Liver (tissue), 9 donors: ENCODE measurements around the gene RIMS3. TPM values are rescaled to one million over a fixed set of nuclear protein-coding genes. Genes with fewer than 3 reads are reported as not detected.
A peak's percentile ranks its signal among the peaks of the same experiment; 100 is the strongest.

Source experiments
- DNase-seq: peaks from one replicate; pipeline ENCODE4 v3.0.0-alpha.2; 2017; ENCODE audit warnings: low spot score
- H3K27ac ChIP-seq, 2 donors: one replicate each; pipeline ENCODE4 v1.7.0; 2013; ENCODE audit warnings: inconsistent platforms in 2 of 2, low read length in 2 of 2, control low read depth in 1 of 2, low read depth in 1 of 2, mild to moderate bottlenecking in 1 of 2
- H3K27me3 ChIP-seq, 4 donors: one replicate each; pipeline versions ENCODE4 v1.6.1 to v1.7.0; 2013; ENCODE audit warnings: low read length in 3 of 4, inconsistent platforms in 1 of 4, mild to moderate bottlenecking in 1 of 4, moderate library complexity in 1 of 4; ENCODE audit not compliant: control insufficient read depth in 4 of 4, insufficient read depth in 4 of 4
- H3K36me3 ChIP-seq, 4 donors: one replicate each; pipeline versions ENCODE4 v1.6.1 to v1.7.0; 2013; ENCODE audit warnings: low read length in 3 of 4, mild to moderate bottlenecking in 3 of 4, low read depth in 1 of 4, moderate library complexity in 1 of 4; ENCODE audit not compliant: control insufficient read depth in 4 of 4, insufficient read depth in 3 of 4
- H3K4me1 ChIP-seq, 4 donors: one replicate each; pipeline versions ENCODE4 v1.6.1 to v1.7.0; 2013; ENCODE audit warnings: low read length in 3 of 4, mild to moderate bottlenecking in 3 of 4, moderate library complexity in 1 of 4; ENCODE audit not compliant: control insufficient read depth in 4 of 4, insufficient read depth in 4 of 4
- H3K4me3 ChIP-seq, 3 donors: one replicate each; pipeline versions ENCODE4 v1.6.1 to v1.7.0; 2013; ENCODE audit warnings: low read length in 3 of 3, control low read depth in 1 of 3, low read depth in 1 of 3, mild to moderate bottlenecking in 1 of 3
- H3K9ac ChIP-seq, 2 donors: one replicate each; pipeline ENCODE4 v1.7.0; 2013; ENCODE audit warnings: low read length in 2 of 2, mild to moderate bottlenecking in 2 of 2, moderate library complexity in 2 of 2, control low read depth in 1 of 2, low read depth in 1 of 2
- H3K9me3 ChIP-seq, 4 donors: one replicate each; pipeline versions ENCODE4 v1.6.1 to v1.7.0; 2013; ENCODE audit warnings: low read length in 3 of 4; ENCODE audit not compliant: control insufficient read depth in 4 of 4
- EGR1 ChIP-seq, 2 donors: IDR thresholded peaks; 2 replicates each; pipeline ENCODE4 v1.6.1; 2016 to 2018; ENCODE audit warnings: antibody characterized with exemption in 2 of 2, low read depth in 2 of 2
- FOXA1 ChIP-seq: IDR thresholded peaks from 2 replicates; pipeline ENCODE4 v1.6.1; 2016; ENCODE audit warnings: antibody characterized with exemption
- FOXA2 ChIP-seq: IDR thresholded peaks from 2 replicates; pipeline ENCODE4 v1.6.1; 2016; ENCODE audit warnings: antibody characterized with exemption
- GABPA ChIP-seq, 2 donors: IDR thresholded peaks in 1 of 2; conservative IDR thresholded peaks in 1 of 2; 2 replicates each; pipeline ENCODE4 v1.6.1; 2016; ENCODE audit warnings: antibody characterized with exemption in 2 of 2, mild to moderate bottlenecking in 1 of 2, moderate library complexity in 1 of 2
- HNF4A ChIP-seq, 2 donors: conservative IDR thresholded peaks; 2 replicates each; pipeline ENCODE4 v1.6.1; 2016; ENCODE audit warnings: antibody characterized with exemption in 2 of 2, mild to moderate bottlenecking in 2 of 2
- HNF4G ChIP-seq: IDR thresholded peaks from 2 replicates; pipeline ENCODE4 v1.6.1; 2016; ENCODE audit warnings: antibody characterized with exemption
- JUND ChIP-seq, 2 donors: IDR thresholded peaks; 2 replicates each; pipeline ENCODE4 v1.6.1; 2016; ENCODE audit warnings: antibody characterized with exemption in 2 of 2
- NR2F2 ChIP-seq: IDR thresholded peaks from 2 replicates; pipeline ENCODE4 v1.6.1; 2016; ENCODE audit warnings: antibody characterized with exemption
- RAD21 ChIP-seq, 2 donors: IDR thresholded peaks; 2 replicates each; pipeline ENCODE4 v1.6.1; 2016; ENCODE audit warnings: antibody characterized with exemption in 2 of 2, mild to moderate bottlenecking in 2 of 2
- RXRA ChIP-seq, 2 donors: IDR thresholded peaks; 2 replicates each; pipeline ENCODE4 v1.6.1; 2017 to 2018; ENCODE audit warnings: antibody characterized with exemption in 2 of 2, mild to moderate bottlenecking in 1 of 2
- SP1 ChIP-seq: IDR thresholded peaks from 2 replicates; pipeline ENCODE4 v1.6.1; 2018; ENCODE audit warnings: antibody characterized with exemption, mild to moderate bottlenecking
- TAF1 ChIP-seq: conservative IDR thresholded peaks from 2 replicates; pipeline ENCODE4 v1.6.1; 2016; ENCODE audit warnings: antibody characterized with exemption, mild to moderate bottlenecking
- YY1 ChIP-seq: IDR thresholded peaks from 2 replicates; pipeline ENCODE4 v1.6.1; 2016; ENCODE audit warnings: antibody characterized with exemption, mild to moderate bottlenecking
- WGBS: extraction: QIAGEN DNeasy Blood & Tissue Kit; methylation state at CpG from one replicate; pipeline ENCODE4 v1.1.7; 2013; 5-methylcytosine and 5-hydroxymethylcytosine counted together
- polyA plus RNA-seq, 2 donors: library from polyadenylated mRNA; stranded (reverse) in 1 of 2; unstranded in 1 of 2; fragments of 200-250 nt in 1 of 2; fragments of >200 nt in 1 of 2; fragmentation: Nextera tagmentation in 1 of 2; extraction: Ambion mirVana in 1 of 2; gene quantifications; one replicate each; pipeline versions ENCODE4 v1.2.1 to v1.2.3, GENCODE V29; 2013 to 2015
- total RNA-seq, 2 donors: library from RNA; depleted of rRNA; stranded (reverse); fragments of >200 nt; gene quantifications; one replicate each; pipeline ENCODE4 v1.2.3, GENCODE V29; 2014
- TF ChIP-seq, protein P1 (sequence below): IDR thresholded peaks from 2 replicates; pipeline ENCODE4 v1.6.1; 2016; ENCODE audit warnings: antibody characterized with exemption
- TF ChIP-seq, protein P2 (sequence below): fragments of 150-350 bp; IDR thresholded peaks from 2 replicates; pipeline ENCODE4 v1.5.1; 2017; ENCODE audit warnings: improper control_type of control experiment, low read depth, low read length; ENCODE audit not compliant: missing input control
- TF ChIP-seq, protein P3 (sequence below): IDR thresholded peaks from 2 replicates; pipeline ENCODE4 v1.6.1; 2016; ENCODE audit warnings: antibody characterized with exemption
- TF ChIP-seq, protein P4 (sequence below): IDR thresholded peaks from 2 replicates; pipeline ENCODE4 v1.6.1; 2016; ENCODE audit warnings: antibody characterized with exemption, mild to moderate bottlenecking
- TF ChIP-seq, protein P5 (sequence below): IDR thresholded peaks from 2 replicates; pipeline ENCODE4 v1.6.1; 2016; ENCODE audit warnings: antibody characterized with exemption
- donor health status: healthy.
- donor health status: healthy.
- donor health status: healthy.
- donor health status: healthy.
- donor health status: healthy.

Gene RIMS3
- total and polyA plus RNA-seq, 4 donors, result 0.22 to 2.2 (median 0.77) TPM

DNA sequence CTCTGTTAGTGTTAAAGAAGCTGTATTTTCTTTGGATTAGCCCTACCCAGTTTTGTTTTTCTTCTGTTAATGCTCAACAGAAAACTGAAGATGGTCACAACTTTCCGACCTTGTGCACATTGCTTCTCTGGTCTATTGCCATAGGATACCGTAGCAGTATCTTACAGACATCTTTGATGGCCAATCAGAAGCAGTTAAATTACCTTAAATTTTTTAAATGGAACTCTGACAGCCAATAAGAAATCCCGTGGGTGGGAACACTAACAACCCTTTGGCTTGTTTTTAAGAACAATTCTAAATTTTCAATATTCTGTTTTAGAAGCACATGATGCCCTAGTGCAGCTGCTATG lies 43.2 kb upstream of the RIMS3 start:
- no peak for DNase-seq
- H3K4me1 ChIP-seq, result peaks cover 5 to 77% (median 51%) of the 10 kb centered on the region in 4 donors
- H3K9me3 ChIP-seq, result no peaks in the 10 kb centered on the region
- peak overlapping the region; percentile 72 to 91 (median 85) for H3K4me3 ChIP-seq
- 3% methylated on average over 3 of the region's 3 CpGs for WGBS
- peak overlapping the region; percentile 58 to 75 for H3K27ac ChIP-seq
- peaks cover 0 to under 1% (median 0%) of the 10 kb centered on the region in 4 donors for H3K36me3 ChIP-seq
- H3K27me3 ChIP-seq, result no peaks in the 10 kb centered on the region
- peak overlapping the region; percentile 1 to 52 for H3K9ac ChIP-seq
- TF ChIP-seq HNF4A (conservative IDR thresholded peaks at IDR 0.05) (no peak), FOXA2 (no peak), YY1 (no peak), SP1 (no peak), RXRA (IDR thresholded peaks at IDR 0.05) (no peak), EGR1 (IDR thresholded peaks at IDR 0.05; ENCODE audit: low read depth in 2 of 2) (no peak), FOXA1 (no peak), NR2F2 (no peak), GABPA (IDR thresholded peaks at IDR 0.05 in 1 of 2, conservative IDR thresholded peaks at IDR 0.05 in 1 of 2) (no peak), JUND (IDR thresholded peaks at IDR 0.05) (no peak), RAD21 (IDR thresholded peaks at IDR 0.05) (no peak), TAF1 (no peak), HNF4G (no peak)
- TF ChIP-seq, protein P1, sequence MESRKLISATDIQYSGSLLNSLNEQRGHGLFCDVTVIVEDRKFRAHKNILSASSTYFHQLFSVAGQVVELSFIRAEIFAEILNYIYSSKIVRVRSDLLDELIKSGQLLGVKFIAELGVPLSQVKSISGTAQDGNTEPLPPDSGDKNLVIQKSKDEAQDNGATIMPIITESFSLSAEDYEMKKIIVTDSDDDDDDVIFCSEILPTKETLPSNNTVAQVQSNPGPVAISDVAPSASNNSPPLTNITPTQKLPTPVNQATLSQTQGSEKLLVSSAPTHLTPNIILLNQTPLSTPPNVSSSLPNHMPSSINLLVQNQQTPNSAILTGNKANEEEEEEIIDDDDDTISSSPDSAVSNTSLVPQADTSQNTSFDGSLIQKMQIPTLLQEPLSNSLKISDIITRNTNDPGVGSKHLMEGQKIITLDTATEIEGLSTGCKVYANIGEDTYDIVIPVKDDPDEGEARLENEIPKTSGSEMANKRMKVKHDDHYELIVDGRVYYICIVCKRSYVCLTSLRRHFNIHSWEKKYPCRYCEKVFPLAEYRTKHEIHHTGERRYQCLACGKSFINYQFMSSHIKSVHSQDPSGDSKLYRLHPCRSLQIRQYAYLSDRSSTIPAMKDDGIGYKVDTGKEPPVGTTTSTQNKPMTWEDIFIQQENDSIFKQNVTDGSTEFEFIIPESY, result no peak
- TF ChIP-seq, protein P2, sequence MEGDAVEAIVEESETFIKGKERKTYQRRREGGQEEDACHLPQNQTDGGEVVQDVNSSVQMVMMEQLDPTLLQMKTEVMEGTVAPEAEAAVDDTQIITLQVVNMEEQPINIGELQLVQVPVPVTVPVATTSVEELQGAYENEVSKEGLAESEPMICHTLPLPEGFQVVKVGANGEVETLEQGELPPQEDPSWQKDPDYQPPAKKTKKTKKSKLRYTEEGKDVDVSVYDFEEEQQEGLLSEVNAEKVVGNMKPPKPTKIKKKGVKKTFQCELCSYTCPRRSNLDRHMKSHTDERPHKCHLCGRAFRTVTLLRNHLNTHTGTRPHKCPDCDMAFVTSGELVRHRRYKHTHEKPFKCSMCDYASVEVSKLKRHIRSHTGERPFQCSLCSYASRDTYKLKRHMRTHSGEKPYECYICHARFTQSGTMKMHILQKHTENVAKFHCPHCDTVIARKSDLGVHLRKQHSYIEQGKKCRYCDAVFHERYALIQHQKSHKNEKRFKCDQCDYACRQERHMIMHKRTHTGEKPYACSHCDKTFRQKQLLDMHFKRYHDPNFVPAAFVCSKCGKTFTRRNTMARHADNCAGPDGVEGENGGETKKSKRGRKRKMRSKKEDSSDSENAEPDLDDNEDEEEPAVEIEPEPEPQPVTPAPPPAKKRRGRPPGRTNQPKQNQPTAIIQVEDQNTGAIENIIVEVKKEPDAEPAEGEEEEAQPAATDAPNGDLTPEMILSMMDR, result no peak
- TF ChIP-seq, protein P3, sequence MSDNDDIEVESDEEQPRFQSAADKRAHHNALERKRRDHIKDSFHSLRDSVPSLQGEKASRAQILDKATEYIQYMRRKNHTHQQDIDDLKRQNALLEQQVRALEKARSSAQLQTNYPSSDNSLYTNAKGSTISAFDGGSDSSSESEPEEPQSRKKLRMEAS, result no peak
- TF ChIP-seq, protein P4, sequence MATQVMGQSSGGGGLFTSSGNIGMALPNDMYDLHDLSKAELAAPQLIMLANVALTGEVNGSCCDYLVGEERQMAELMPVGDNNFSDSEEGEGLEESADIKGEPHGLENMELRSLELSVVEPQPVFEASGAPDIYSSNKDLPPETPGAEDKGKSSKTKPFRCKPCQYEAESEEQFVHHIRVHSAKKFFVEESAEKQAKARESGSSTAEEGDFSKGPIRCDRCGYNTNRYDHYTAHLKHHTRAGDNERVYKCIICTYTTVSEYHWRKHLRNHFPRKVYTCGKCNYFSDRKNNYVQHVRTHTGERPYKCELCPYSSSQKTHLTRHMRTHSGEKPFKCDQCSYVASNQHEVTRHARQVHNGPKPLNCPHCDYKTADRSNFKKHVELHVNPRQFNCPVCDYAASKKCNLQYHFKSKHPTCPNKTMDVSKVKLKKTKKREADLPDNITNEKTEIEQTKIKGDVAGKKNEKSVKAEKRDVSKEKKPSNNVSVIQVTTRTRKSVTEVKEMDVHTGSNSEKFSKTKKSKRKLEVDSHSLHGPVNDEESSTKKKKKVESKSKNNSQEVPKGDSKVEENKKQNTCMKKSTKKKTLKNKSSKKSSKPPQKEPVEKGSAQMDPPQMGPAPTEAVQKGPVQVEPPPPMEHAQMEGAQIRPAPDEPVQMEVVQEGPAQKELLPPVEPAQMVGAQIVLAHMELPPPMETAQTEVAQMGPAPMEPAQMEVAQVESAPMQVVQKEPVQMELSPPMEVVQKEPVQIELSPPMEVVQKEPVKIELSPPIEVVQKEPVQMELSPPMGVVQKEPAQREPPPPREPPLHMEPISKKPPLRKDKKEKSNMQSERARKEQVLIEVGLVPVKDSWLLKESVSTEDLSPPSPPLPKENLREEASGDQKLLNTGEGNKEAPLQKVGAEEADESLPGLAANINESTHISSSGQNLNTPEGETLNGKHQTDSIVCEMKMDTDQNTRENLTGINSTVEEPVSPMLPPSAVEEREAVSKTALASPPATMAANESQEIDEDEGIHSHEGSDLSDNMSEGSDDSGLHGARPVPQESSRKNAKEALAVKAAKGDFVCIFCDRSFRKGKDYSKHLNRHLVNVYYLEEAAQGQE, result no peak
- TF ChIP-seq, protein P5, sequence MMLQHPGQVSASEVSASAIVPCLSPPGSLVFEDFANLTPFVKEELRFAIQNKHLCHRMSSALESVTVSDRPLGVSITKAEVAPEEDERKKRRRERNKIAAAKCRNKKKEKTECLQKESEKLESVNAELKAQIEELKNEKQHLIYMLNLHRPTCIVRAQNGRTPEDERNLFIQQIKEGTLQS, result no peak
